ENCODE data around the gene CRABP2. TPM values are rescaled to one million over a fixed set of nuclear protein-coding genes. Genes with fewer than 3 reads are reported as not detected.

The CRABP2 gene
- total RNA-seq, 3 donors from 2014 or later: 4.2 to 61.6 (median 28.2) TPM

GRCh38 chr1:156655904-156656516, 49.4 kb downstream of the CRABP2 start:
- Histone ChIP-seq H3K4me3 (no peak overlapping the region), H3K27ac (no peak overlapping the region)
- intact Hi-C loops (cut with DNase I; ENCODE audit: low total_unique reads): loop anchor here (10.0 kb wide), 1 partner anchor 71 kb away; no protein-coding TSS in a partner anchor

GRCh38 chr1:156655151-156655903, 50.1 kb downstream of the CRABP2 start:
- Histone ChIP-seq H3K27me3 (no peaks in the 10 kb centered on the region), H3K27ac (no peak overlapping the region), H3K9me3 (no peaks in the 10 kb centered on the region), H3K36me3 (no peaks in the 10 kb centered on the region), H3K4me3 (no peak overlapping the region), H3K4me1 (peaks cover 4 to 22% of the 10 kb centered on the region in 2 donors)
- DNase-seq (ENCODE audit: low spot score in 2 of 2): no peak
- TF ChIP-seq POLR2AphosphoS5 (IDR thresholded peaks at IDR 0.05) (no peak), CTCF (IDR thresholded peaks at IDR 0.05) (no peak), POLR2A (IDR thresholded peaks at IDR 0.05) (no peak)
- intact Hi-C loops (cut with DNase I; ENCODE audit: low total_unique reads): loop anchor here (10.0 kb wide), 1 partner anchor 71 kb away; no protein-coding TSS in a partner anchor

More at GRCh38 chr1:156655904-156656516, 49.4 kb downstream of the CRABP2 start:
- Histone ChIP-seq H3K36me3 (no peaks in the 10 kb centered on the region), H3K27me3 (no peaks in the 10 kb centered on the region), H3K9me3 (no peaks in the 10 kb centered on the region), H3K4me1 (peaks cover 4 to 28% of the 10 kb centered on the region in 2 donors)
- no peak for DNase-seq (ENCODE audit: low spot score in 2 of 2)
- no peak for TF ChIP-seq CTCF (IDR thresholded peaks at IDR 0.05)

GRCh38 chr1:156654700-156655099, 50.7 kb downstream of the CRABP2 start:
- no peak for TF ChIP-seq POLR2A (IDR thresholded peaks at IDR 0.05)
- no peak for TF ChIP-seq CTCF (IDR thresholded peaks at IDR 0.05)
- no peak for TF ChIP-seq POLR2AphosphoS5 (IDR thresholded peaks at IDR 0.05)
- H3K27ac ChIP-seq: no peak overlapping the region
- H3K4me1 ChIP-seq: peaks cover 2 to 16% of the 10 kb centered on the region in 2 donors
- intact Hi-C loops (cut with DNase I; ENCODE audit: low total_unique reads): loop anchor here (5.0 to 10.0 kb wide), 2 partner anchors 70 to 1867 kb away; no protein-coding TSS in a partner anchor
- no peak overlapping the region for H3K4me3 ChIP-seq
- H3K36me3 ChIP-seq: no peaks in the 10 kb centered on the region
- DNase-seq (ENCODE audit: low spot score in 2 of 2): no peak
- H3K9me3 ChIP-seq: no peaks in the 10 kb centered on the region
- H3K27me3 ChIP-seq: no peaks in the 10 kb centered on the region

GRCh38 chr1:156652992-156653355, 52.4 kb downstream of the CRABP2 start:
- no peak for TF ChIP-seq CTCF (IDR thresholded peaks at IDR 0.05)
- no peak for TF ChIP-seq POLR2A (IDR thresholded peaks at IDR 0.05)
- intact Hi-C loops (cut with DNase I; ENCODE audit: low total_unique reads): loop anchor here (5.0 to 10.0 kb wide), 2 partner anchors 68 to 1866 kb away; no protein-coding TSS in a partner anchor
- no peaks in the 10 kb centered on the region for H3K36me3 ChIP-seq
- no peaks in the 10 kb centered on the region for H3K27me3 ChIP-seq
- no peak overlapping the region for H3K4me3 ChIP-seq
- no peak overlapping the region for H3K27ac ChIP-seq
- H3K9me3 ChIP-seq: no peaks in the 10 kb centered on the region
- H3K4me1 ChIP-seq: peaks cover 0 to 9% of the 10 kb centered on the region in 2 donors
- no peak for DNase-seq (ENCODE audit: low spot score in 2 of 2)
